ENCODE data around the gene HCN2. TPM values are rescaled to one million over a fixed set of nuclear protein-coding genes. Genes with fewer than 3 reads are reported as not detected.

HCN2 gene
- total and polyA plus RNA-seq, 2 of the 8 experiments (the other 6 are each of a cell fraction or from before 2014, with no cell fraction given), result 1.0 to 4.0 TPM

- TF ChIP-seq ATF2 (IDR thresholded peaks at IDR 0.05; ENCODE audit: low read length) (no peak), SP4 (IDR thresholded peaks at IDR 0.05; ENCODE audit: low read length) (no peak), CBX8 (IDR thresholded peaks at IDR 0.05; ENCODE audit: borderline replicate concordance, low read depth, low read length) (no peak), EGR1 (IDR thresholded peaks at IDR 0.05; ENCODE audit: borderline replicate concordance, low read depth, low read length) (no peak), POLR2AphosphoS5 (IDR thresholded peaks at IDR 0.05; ENCODE audit: low read depth, low read length) (no peak), SIN3A (conservative IDR thresholded peaks at IDR 0.05 in 1 of 2, IDR thresholded peaks at IDR 0.05 in 1 of 2; ENCODE audit: low read depth in 1 of 2, low read length in 2 of 2) (peak; percentile 40 to 61; a peak in 1 of 4 replicates), HDAC6 (IDR thresholded peaks at IDR 0.05; ENCODE audit: low read depth, low read length) (no peak), RBBP5 (IDR thresholded peaks at IDR 0.05; ENCODE audit: borderline replicate concordance, low read depth, low read length) (no peak), BCL11A (IDR thresholded peaks at IDR 0.05; ENCODE audit: low read depth in 2 of 2, low read length in 2 of 2) (no peak), TBP (IDR thresholded peaks at IDR 0.05; ENCODE audit: low read depth, low read length) (no peak), KDM1A (IDR thresholded peaks at IDR 0.05; ENCODE audit: borderline replicate concordance, low read length) (no peak), BRCA1 (IDR thresholded peaks at IDR 0.05; ENCODE audit: low read depth, low read length) (no peak), TAF7 (optimal IDR thresholded peaks at IDR 0.05; ENCODE audit: borderline replicate concordance, low read depth, low read length) (no peak), SIRT6 (IDR thresholded peaks at IDR 0.05; ENCODE audit: low read length) (no peak), KDM5A (IDR thresholded peaks at IDR 0.05; ENCODE audit: low read length) (no peak), EP300 (IDR thresholded peaks at IDR 0.05; ENCODE audit: borderline replicate concordance in 1 of 2, low read depth in 2 of 2, low read length in 2 of 2) (no peak)
- TF ChIP-seq, protein P1, sequence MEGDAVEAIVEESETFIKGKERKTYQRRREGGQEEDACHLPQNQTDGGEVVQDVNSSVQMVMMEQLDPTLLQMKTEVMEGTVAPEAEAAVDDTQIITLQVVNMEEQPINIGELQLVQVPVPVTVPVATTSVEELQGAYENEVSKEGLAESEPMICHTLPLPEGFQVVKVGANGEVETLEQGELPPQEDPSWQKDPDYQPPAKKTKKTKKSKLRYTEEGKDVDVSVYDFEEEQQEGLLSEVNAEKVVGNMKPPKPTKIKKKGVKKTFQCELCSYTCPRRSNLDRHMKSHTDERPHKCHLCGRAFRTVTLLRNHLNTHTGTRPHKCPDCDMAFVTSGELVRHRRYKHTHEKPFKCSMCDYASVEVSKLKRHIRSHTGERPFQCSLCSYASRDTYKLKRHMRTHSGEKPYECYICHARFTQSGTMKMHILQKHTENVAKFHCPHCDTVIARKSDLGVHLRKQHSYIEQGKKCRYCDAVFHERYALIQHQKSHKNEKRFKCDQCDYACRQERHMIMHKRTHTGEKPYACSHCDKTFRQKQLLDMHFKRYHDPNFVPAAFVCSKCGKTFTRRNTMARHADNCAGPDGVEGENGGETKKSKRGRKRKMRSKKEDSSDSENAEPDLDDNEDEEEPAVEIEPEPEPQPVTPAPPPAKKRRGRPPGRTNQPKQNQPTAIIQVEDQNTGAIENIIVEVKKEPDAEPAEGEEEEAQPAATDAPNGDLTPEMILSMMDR (IDR thresholded peaks at IDR 0.05; ENCODE audit: control extremely low read depth in 1 of 3, insufficient read depth in 1 of 3, low read depth in 1 of 3, low read length in 3 of 3), result no peak
These were observed 1.6 kb downstream of the HCN2 start (continued) for GRCh38 chr19:591099-591958.
